Ishikawa (cell line): Measurements from ENCODE around the gene FAM110C.

ENCODE experiments used
- CEBPB ChIP-seq: IDR thresholded peaks from 2 replicates; pipeline ENCODE4 v1.6.1; 2012
- CREB1 ChIP-seq: IDR thresholded peaks from 2 replicates; pipeline ENCODE4 v1.6.1; 2012; ENCODE audit warnings: low read depth
- EGR1 ChIP-seq: IDR thresholded peaks from 2 replicates; pipeline ENCODE4 v1.6.1; 2012
- EP300 ChIP-seq: IDR thresholded peaks from 2 replicates; pipeline ENCODE4 v1.6.1; 2012; ENCODE audit warnings: borderline replicate concordance
- FOXM1 ChIP-seq: IDR thresholded peaks from 2 replicates; pipeline ENCODE4 v1.6.1; 2012; ENCODE audit warnings: low read depth, borderline replicate concordance
- NFIC ChIP-seq: IDR thresholded peaks from 2 replicates; pipeline ENCODE4 v1.6.1; 2012
- RAD21 ChIP-seq: IDR thresholded peaks from 2 replicates; pipeline ENCODE4 v1.6.1; 2012; ENCODE audit warnings: low read depth
- TAF1 ChIP-seq: IDR thresholded peaks from 2 replicates; pipeline ENCODE4 v1.6.1; 2012; ENCODE audit warnings: low read depth, mild to moderate bottlenecking
- TCF12 ChIP-seq: IDR thresholded peaks from 2 replicates; pipeline ENCODE4 v1.6.1; 2012; ENCODE audit warnings: low read depth
- TEAD4 ChIP-seq: IDR thresholded peaks from 2 replicates; pipeline ENCODE4 v1.6.1; 2012
- YY1 ChIP-seq: IDR thresholded peaks from 2 replicates; pipeline ENCODE4 v1.6.1; 2012; ENCODE audit warnings: low read depth
- ZBTB7A ChIP-seq: IDR thresholded peaks from 2 replicates; pipeline ENCODE4 v1.6.1; 2012; ENCODE audit warnings: low read depth
- TF ChIP-seq, protein P1 (sequence below): IDR thresholded peaks from 2 replicates; pipeline ENCODE4 v1.6.1; 2012
- TF ChIP-seq, protein P2 (sequence below): IDR thresholded peaks from 2 replicates; pipeline ENCODE4 v1.6.1; 2012; ENCODE audit warnings: low read depth, mild to moderate bottlenecking
- TF ChIP-seq, protein P3 (sequence below): IDR thresholded peaks from 2 replicates; pipeline ENCODE4 v1.6.1; 2012

Gene FAM110C

DNA sequence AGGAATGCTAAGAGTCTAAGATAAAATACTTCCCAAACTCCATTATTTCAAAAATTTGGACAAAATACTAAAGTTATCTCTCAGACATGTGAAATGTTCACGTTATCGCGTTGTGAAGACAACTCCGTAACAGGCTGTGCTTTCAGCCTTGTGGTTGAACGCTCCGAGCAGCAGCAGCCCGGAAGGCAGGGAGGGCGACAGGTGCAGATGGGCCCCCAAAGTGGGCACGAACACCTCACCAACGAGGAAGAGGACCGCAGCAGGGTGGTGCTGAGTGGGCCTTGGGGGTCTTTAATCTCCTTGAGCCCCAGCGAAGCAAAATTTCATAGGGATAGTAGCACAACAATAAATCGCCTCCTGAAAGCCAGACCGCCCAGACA is 1.0 kb upstream of the FAM110C start:
- TF ChIP-seq, protein P1, sequence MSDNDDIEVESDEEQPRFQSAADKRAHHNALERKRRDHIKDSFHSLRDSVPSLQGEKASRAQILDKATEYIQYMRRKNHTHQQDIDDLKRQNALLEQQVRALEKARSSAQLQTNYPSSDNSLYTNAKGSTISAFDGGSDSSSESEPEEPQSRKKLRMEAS, result no peak
- no peak for TF ChIP-seq EGR1
- TF ChIP-seq CREB1, result no peak
- TF ChIP-seq EP300, result no peak
- no peak for TF ChIP-seq TCF12

DNA sequence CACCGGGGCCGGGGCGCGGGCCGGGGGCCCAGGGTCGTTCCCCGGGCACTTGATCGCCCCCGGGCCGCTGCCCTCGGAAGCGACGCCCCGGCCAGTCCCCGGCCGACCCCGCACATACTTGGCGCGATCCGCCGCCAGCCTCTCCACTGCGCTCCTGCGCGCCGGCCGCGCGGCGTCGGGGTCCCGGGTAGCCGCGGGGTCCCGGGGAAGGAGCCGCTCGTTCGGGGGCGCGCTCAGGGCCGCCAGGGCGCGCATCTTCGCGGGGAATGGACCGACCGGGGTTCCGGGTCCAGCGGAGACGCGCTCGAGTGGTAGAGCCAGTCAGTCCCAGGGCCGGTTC is 204 bp downstream of the FAM110C start:
- no peak for TF ChIP-seq CEBPB
- TF ChIP-seq TEAD4, result no peak
- no peak for TF ChIP-seq RAD21
- TF ChIP-seq FOXM1, result no peak
- TF ChIP-seq, protein P2, sequence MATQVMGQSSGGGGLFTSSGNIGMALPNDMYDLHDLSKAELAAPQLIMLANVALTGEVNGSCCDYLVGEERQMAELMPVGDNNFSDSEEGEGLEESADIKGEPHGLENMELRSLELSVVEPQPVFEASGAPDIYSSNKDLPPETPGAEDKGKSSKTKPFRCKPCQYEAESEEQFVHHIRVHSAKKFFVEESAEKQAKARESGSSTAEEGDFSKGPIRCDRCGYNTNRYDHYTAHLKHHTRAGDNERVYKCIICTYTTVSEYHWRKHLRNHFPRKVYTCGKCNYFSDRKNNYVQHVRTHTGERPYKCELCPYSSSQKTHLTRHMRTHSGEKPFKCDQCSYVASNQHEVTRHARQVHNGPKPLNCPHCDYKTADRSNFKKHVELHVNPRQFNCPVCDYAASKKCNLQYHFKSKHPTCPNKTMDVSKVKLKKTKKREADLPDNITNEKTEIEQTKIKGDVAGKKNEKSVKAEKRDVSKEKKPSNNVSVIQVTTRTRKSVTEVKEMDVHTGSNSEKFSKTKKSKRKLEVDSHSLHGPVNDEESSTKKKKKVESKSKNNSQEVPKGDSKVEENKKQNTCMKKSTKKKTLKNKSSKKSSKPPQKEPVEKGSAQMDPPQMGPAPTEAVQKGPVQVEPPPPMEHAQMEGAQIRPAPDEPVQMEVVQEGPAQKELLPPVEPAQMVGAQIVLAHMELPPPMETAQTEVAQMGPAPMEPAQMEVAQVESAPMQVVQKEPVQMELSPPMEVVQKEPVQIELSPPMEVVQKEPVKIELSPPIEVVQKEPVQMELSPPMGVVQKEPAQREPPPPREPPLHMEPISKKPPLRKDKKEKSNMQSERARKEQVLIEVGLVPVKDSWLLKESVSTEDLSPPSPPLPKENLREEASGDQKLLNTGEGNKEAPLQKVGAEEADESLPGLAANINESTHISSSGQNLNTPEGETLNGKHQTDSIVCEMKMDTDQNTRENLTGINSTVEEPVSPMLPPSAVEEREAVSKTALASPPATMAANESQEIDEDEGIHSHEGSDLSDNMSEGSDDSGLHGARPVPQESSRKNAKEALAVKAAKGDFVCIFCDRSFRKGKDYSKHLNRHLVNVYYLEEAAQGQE, result no peak
- TF ChIP-seq EGR1, result no peak
- TF ChIP-seq, protein P3, sequence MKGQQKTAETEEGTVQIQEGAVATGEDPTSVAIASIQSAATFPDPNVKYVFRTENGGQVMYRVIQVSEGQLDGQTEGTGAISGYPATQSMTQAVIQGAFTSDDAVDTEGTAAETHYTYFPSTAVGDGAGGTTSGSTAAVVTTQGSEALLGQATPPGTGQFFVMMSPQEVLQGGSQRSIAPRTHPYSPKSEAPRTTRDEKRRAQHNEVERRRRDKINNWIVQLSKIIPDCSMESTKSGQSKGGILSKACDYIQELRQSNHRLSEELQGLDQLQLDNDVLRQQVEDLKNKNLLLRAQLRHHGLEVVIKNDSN, result no peak
- TF ChIP-seq, protein P1, result no peak
- no peak for TF ChIP-seq ZBTB7A
- TF ChIP-seq YY1, result no peak
- no peak for TF ChIP-seq TAF1
- TF ChIP-seq EP300, result no peak
- no peak for TF ChIP-seq CREB1
- no peak for TF ChIP-seq NFIC
- TF ChIP-seq TCF12, result no peak

DNA sequence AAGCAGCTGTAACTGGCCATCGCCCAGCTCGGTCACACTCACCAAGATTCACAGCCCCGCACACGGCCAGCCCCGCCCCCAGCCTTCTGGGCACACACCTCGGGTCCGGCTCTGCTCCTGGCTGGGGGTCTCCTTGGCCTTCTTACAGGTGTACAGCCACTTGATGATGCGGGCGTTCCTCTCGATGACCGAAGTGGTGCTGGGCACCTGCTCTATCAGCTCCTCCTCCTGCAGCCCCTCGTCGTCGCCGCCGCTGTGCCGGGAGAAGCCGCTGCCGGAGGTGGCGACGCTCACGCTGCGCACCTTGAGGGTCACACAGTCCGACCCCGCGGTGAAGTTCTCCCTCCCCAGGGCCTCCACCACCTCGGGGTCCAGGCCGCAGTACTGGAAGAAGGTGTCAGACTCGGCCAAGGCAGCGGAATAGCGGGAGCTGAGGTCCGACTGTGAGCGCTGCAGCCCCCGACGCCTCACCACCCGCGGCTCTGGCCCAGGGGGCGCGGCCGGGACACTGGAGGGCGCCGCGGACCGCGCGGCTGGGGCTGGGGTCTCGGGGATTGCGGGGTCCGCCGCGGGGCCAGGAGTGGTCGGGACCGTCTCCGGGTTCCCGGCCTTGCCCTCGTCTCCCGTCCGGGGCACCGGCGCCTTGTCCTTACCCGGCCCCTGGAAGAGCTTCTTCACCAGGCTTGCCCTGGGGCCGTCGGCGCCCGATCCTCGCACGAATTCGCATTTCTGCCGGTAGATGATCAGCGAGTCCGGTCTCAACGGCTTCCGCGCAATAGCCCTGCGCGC is 769 bp downstream of the FAM110C start:
- TF ChIP-seq, protein P2, result no peak
- TF ChIP-seq, protein P1, result no peak
- TF ChIP-seq EP300 (no peak), NFIC (no peak), CEBPB (no peak), RAD21 (no peak), ZBTB7A (no peak; the same call in 1 of the 2 replicates), FOXM1 (no peak), EGR1 (no peak), TEAD4 (no peak), TAF1 (no peak), YY1 (no peak), TCF12 (no peak), CREB1 (no peak)
- TF ChIP-seq, protein P3, result no peak

DNA sequence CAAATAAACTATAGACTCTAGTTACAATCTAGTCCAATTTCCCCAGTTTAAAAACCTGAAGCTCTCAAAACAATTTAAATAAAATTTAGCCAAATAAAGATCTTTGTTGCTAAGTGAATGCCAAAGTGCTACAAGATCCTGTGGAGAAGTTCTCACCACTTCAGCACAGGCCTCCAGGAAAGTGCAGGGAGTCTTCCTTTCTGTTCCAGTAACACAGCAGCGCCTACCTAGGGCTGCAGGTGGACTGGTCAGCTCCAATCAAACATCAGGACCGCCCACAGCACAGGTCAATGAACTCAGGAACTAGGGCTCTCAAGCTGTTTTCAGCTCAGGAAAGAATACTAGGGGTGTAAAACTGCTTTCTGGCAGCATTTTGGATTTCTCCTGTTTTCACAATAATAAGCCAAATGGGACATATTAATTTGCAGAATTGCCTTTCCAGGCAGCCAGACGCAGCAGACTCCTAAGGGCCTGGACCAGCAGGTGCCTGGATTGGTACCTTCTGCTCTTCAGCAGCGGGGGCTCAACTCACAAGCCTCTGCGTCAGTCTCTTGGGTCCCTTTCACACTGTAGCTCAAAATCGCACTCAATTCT is 1.5 kb downstream of the FAM110C start:
- TF ChIP-seq CREB1 (no peak), YY1 (no peak), EP300 (no peak), TAF1 (no peak), EGR1 (no peak), ZBTB7A (no peak), TEAD4 (no peak), TCF12 (no peak), CEBPB (no peak), NFIC (no peak), RAD21 (no peak), FOXM1 (no peak)
- TF ChIP-seq, protein P3, result no peak
- TF ChIP-seq, protein P2, result no peak
- TF ChIP-seq, protein P1, result no peak
